Left hindlimb (tissue), 1 donor: ENCODE measurements around the gene FYN.
A peak's percentile ranks its signal among the peaks of the same experiment; 100 is the strongest.

ENCODE experiments used
- DNase-seq: peaks from one replicate; pipeline ENCODE4 v3.0.0-alpha.2; 2018

The FYN gene

DNA sequence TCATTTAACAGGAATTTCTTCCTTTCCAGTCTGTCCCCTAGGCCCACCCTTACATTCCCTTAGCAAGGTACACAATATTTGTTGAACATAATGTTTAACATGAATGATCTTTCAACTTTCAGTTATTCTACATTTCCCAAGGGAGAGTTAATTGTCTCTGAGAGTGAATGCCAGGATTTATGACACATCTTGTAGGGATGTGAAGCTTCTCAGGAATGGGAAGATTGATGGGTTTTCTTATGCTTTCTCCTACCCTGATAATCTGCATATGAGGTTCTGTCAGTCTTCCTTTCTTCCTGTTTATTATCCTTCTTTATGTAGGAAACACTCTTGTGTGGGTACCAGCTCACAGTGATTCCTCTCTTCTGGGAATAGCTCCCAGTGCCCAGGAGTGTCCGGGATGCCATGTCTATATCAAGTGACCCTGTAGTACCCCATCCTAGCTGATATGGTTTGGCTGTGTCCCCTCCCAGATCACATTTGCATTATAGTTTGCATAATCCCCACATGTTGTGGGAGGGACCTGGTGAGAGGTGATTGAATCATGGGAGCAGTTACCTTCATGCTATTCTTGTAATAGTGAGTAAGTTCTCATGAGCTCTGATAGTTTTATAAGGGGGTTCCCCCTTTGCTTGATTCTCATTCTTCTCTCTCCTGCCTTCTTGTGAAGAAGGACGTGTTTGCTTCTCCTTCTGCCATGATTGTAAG, 7.1 kb upstream of the FYN start:
- DNase-seq, result no peak

DNA sequence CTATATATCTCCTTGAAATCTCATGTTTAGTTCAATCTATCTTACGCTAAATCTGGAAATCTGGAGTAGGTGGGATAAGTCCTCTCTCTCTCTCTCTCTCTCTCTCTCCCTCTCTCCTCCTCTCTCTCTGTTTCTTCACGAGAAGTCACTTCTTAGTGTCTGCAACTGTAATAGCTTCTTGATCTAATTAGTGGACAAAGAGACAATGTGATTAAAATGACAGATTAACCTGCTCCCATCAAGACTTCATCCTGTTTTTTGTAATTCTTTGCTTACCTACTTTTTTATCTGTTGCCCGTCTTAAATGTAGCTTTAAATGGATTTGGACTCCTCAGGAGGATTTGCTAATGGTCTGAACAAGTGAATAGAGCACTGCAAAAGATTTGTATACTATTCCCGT, 2.5 kb upstream of the FYN start:
- DNase-seq, result no peak

DNA sequence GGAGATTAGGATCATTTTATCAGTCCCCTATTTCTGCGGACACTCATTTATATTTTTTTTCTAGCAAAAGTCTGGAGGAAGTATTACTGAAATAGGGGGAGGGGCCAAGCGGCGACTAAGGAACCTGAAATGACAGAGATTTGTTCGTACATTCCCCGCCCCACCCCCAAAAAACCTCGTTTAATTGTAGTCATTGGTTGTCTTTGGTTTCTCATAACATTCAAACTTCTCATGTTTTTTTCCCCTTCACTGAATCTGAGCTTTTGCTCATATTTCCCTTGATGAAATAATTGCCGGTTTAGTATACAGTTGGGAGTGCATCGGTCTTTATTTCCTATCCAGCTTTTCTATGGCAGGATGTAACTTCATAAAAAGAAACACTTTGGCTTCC, 768 bp upstream of the FYN start:
- DNase-seq, result no peak

DNA sequence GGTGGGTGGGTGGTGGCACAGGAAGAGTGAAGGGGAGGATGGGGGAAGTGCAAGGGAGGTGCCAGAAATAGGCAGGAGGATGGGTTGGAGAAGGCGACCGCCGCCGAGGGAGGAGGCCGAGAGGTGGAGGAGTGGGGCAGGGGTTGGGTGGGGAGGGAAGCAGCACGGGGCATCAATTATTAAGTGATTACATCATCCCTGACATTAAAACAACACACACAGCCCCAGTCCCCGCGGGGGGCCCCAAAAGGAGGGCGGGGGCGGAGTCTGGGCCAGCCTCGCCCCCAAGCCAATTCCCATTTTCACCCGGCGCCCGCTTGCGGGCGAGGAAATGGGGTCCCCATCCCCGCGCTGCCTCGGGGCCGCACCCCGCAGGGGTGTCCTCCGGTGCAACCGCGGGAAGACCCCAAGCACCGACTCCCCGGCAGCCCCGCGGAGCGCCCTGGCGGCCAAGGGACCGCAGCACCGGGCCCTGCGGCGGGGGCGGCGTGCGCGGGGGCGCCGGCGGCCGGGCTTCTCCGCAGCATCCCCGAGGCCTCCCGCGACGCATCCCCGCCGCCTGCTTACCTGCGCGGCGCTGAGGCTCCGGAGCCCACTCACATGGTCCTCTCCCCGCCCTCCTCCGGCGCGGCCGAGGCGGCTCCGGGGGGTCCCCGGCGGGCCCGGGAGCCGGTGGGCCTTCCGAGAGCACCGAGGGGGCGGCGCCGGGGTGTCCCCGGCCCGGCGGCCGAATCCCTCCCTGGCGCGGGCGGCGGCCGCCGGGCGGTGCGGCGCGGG, 663 bp downstream of the FYN start:
- peak; percentile 75 for DNase-seq

DNA sequence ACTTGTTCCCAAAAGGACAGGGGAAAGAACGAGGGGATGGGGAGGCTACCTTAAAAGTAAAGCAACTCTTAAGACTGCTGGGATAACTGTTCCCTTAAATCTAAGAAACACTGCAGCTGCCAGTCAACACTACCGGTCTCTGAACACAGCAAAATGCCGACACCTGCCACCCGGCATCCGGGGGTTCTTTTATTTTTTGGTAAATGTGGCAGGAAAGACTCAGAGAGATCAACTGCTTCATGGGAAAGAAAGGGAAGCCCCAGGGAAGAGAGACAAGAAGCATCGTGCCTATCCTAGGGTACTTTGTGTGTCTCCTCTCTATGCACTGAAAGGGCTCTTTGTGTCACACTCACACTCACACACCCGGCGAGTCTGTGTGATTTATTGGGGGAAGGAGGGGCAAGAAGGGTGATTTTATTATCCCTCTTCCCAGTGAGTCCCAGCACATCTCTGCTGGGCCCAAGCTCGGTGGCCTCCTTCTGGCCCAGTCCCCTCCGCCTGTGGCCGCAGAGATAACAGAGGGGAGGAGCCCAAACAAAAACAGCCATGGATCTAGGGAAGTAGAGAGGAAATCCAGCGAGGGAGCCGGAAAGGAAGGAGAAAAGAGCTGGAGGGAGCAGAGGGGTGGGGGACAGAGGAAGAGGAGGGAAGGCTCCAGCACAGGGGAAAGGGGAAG, 1.4 kb downstream of the FYN start:
- DNase-seq, result no peak

DNA sequence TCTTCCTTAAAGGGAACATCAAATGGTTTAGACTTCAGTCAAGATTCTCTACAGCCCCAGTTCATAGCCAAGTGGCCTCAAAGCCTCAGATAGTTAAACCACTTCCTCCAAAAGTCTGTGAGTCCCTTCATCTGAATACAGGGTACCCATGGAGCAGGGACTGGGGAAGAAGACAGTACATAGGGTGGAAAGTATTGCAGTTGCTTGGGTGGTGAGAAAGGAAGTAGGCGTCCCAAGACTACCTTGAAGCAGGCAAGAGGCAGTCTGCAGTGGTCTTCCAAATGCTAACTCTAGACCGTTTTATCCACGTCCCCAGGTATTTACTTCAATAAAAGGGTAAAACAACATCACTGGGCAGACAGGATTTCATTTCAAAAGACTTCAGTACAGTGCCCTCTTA, 2.0 kb downstream of the FYN start:
- DNase-seq, result no peak

DNA sequence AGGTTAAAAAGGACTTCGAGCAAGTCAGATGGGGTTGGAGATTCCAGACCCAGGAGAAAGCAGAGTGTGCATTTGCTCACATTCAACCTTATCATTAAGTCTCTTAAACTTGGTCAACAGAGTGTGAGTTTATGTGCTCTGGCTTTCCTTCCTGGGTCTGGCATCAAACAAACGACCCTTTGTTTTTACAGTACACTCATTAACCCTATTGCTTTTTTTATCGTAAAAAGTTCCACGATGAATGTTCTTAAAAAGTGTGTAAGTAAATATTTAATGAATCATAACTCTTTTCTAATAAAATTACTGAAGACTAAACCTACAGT, 2.5 kb downstream of the FYN start:
- no peak for DNase-seq

DNA sequence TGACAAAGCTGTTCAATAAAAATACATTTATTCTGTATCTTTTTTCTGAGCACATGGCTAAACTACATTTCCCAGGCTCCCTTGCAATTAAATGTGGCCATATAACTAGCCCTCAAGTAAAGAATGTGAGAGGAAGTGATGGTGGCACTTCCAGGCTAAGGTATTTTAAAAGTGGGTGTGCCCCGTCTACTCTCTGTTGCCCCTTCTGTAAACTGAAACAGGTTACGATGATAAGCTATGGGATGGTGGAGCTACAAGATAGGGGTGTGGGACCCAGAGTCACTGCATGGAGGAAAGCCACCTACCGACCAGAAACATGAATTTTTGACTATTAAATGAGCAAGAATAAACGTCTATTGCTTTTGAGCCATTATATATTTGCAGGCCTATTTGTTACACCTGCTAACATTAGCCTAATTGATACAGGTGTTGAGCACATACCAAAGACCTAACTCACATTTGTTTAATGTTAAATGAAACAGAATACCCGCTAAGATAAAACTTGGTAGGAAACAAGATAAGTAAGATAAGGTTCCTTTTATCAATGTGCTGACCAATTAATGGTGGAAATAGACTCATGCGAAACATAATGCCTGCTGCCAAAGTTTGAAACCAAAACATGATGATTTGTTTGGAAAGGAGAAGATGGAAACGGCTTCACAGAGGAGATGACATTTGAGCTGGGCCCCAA, 3.1 kb downstream of the FYN start:
- no peak for DNase-seq

DNA sequence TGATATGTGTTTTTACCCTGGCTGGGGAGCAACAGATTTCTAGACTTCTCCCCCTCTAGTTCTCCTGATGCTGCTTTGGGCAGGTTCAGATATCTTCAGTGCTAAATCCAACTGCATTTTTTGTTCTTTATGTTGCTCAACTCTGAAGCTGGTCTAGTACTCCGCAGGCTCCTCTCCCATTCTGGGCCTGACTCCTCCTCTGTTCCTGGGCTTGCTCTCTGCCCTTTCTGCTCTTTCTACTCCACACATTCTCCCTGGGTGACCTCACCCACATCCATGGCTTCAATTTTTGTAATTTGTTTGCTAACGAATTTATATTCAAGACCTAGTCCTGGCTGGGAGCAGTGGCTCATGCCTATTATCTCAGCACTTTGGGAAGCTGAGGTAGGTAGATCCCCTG, 6.4 kb downstream of the FYN start:
- no peak for DNase-seq

DNA sequence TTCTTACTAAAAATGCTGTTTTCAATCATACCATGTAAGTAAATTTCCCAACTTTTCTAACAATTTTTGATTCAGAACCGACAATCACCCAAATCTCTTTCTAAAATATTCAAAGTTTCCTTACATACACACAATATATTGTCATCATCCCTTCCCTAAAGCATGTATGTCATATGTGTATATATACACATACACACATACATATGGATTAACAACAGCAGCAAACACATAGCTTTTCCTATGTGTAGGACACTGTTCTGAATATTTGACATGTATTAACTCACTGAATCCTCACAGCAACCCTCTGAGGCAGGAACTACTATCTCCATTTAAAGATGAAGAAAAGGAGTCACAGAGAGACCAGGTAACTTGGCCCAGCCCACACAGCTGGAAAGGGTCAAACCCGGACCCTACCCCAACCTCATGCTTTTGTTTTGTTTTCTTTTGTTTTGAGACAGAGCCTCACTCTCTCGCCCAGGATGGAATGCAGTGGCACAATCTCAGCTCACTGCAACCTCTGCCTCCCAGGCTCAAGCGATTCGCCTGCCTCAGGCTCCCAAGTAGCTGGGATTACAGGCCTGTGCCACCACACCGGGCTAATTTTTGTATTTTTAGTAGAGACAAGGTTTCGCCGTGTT, 7.2 kb downstream of the FYN start:
- DNase-seq, result no peak

DNA sequence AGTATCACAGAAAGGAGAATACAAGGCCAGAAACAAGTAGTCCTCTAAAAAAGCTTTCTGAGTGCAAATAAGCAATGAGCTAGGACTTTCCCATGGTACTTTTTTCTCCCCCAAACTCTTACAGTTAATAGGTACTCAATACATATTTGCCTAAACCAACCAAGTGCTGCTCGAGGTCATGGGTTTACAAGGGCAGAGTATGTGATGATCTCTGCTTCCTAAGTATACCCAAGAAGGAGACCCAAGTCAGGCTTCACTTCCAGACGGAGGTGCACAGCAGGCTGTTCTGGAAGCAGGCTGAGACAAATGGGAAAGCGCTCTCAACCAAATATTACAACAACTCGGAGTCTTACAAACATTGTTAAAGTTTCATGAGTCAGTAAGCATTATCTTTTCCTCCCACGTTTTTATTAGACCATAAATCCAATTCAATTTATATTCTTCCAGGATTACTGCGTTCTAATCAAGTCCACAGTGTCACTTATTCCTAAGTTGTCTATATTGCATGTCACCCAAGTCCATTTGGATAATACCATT, 8.1 kb downstream of the FYN start:
- no peak for DNase-seq

DNA sequence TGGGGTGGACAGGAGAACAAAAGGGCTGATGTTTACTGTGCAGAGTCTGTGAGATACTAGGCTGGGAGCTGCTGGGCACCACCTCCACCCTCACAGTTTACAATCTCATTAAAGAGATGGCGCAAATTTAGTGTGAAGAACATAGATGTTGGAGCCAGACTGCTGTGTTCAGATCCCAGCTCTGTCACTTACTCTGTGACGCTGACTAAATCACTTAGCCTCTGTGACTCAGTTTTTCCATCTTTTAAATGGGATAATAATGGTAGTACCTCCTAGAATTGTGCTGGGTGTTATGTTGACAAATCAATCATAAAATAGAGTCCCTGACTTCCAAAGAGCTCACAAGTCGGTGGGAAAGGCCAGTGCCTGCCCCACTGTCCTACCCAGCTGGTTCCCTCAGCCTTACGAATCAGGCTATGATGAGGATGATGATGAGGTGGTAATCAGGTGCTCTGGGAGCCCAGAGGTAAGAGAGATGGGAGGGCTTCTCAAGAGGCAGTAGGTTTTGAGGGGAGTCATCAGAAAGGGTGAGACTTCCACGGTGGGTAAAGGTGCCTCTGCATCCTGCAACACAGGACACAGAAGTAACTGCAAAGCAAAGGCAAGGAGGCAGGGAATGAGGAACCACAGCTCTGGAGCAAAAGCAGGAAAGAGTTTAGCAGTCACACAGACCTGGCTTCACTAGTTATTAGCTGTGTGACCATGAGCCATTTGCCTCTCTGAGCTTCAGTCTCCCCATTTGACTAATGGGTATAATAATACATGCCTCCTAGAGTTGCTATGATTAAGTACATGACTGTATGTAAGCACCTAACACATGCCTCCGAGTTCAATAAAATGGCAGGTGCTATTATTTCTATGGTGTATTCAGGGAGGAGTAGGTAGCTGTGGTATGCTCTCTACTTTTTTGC, 8.9 kb downstream of the FYN start:
- no peak for DNase-seq

DNA sequence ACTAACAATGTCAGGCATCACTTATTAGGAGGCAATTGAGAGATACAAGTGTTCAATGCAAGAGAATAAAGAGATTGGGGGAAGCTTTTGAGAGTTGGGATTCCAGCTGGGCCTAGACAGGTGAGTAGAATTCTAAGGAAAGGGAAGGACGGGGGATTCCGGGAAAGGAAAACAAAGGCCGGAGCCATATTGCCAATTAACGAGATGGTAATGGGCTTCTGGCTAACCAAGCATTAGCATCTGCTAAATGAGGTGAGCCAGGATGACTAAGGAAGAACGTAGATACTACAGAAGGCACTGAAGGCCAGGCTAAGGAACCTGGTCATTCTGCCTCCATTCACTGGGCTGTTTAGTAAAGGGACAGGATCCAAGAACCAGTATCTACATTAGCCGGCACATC, 10.5 kb downstream of the FYN start:
- DNase-seq, result no peak

DNA sequence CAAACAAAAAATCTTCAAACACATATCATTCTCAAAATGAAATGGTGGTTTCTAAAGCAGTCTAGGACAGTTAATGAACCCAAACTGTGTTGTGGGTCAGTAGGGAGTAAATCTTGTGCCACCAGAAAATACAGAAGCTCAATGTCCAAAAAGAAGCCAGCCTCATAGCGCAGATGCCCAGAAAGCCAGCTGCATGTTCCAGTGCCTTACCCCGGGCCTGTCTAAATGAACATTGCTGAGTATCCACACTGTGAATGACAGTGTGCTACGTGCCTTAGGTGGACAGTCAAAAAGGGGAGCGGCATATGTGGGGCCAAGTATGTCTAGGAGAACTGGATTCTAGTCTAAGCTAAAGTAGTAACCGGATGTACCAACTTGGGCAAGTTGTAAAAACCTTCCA, 10.9 kb downstream of the FYN start:
- no peak for DNase-seq

DNA sequence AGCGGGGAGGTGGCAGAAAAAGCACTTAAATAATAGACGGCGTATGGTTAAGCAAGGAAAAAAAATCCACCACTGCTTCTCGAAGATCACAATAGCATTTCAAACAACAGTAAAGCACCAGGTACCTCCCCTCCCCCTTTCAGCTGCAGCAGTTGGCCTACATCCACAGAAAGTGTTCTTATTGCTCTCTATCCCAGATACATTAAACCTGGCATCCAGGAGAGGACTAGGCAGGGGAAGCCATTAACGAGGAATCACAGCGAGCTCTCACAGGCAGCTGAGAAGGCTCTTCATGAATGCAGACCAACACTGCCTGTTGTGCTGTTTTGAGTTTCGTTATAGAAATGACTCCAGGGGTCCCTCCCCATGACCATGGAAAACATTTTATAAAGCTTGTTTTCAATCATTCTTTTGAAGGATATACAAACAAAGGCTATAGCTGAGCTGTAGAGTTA, 11.8 kb downstream of the FYN start:
- DNase-seq, result no peak

DNA sequence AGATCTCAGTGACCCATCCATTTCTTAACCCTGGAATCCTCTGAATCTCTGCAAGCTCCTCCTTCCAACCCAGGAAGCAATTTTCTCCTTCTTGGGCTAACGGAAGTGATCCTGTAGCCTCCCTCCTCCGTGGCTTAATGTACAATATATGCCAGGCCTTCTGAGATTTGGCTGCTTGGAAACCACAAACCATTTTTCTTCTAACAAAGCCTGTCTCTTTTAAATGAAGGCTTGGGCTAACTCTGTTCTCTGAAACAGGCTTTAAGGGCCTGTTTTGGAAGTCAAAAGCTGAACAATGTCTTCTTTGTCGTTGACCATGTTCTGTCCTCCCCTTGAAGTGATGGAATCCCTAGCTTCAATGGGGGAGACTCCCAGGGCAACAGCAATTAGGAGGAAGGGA, 14.9 kb downstream of the FYN start:
- no peak for DNase-seq

DNA sequence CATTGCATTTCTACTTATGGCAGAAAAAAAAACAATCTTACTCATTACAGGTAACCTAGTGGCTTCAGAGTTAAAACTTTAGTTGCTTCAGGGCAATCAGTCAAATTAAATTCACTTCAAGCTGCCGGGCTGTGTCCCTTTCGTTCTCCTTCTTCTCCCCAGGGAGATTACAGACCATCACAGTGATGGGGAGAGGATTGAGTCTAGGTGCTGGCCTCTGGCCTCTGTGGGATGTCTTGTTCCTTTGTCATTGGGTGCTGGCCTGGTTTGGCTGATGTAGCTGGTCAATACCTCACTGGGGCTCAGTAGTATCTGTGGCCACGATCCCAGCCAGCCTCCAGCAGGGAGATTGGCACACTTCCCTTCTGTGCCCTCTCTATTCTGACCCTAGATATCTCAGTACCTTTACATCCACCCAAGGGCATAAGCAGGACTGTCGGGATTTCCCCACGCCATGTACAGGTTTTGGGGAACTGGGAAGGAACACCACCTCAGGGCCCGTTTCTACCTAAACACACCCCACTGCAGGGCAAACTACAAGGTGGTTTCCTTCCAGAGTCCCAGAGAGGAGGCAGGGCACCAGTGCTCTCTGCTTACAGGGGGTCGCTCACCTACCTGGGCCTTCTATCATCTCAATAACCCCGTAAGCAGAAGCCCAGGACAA, 15.4 kb downstream of the FYN start:
- no peak for DNase-seq

DNA sequence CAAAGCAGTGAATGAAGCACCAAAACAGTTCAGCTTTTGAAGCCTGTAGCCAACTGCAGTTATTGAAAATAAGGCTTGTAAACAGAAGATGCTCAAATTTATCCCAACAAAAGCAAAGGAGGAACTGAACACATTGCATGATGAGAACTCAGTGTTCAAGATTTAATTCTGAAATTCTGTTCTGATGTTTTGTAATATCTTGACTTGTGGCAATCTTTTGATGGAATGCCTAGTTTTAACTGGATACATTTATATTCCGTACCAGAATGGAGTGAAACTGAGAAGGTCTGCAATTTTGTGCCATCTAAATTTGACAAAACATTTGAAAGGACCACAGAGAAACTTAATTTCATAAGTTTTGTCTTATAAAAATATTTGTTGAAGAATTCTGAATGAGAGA, 17.5 kb downstream of the FYN start:
- DNase-seq, result no peak

DNA sequence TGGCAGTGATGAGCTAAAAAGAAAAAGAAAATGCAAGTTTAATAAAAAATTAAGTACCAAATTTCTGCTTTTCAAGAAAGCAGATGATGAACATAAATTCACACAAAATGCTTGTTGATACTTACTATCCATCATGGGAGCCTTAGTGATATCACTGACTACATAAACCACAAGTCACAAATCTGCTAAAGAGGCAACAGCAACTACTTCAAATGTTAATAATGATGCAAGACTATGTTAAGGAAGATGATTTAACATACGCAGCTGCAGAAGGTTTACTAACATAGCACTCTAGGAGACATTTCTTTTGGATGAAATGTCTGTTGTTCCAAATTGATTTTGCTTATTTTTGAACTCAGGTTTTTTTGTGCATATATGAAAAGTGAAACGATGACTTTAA, 18.6 kb downstream of the FYN start:
- DNase-seq, result no peak

DNA sequence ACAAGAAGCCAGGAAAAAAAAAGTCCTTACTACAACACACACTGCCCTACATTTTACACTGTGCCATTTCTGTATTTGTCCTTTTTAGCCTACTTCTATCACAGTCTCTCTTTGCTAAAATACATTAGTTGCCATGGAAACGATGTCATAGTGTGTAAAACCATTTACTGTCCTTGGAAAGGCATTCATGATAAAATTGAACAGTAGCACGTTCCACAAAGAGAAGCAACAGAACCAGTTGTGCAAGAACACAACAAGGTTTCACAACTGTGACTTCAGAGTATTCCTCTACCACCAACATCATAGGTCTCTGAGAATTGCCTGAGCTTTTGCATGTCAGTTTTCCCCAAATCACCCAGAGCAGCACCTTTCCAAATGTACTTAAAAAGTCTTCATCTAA, 20.5 kb downstream of the FYN start:
- no peak for DNase-seq

DNA sequence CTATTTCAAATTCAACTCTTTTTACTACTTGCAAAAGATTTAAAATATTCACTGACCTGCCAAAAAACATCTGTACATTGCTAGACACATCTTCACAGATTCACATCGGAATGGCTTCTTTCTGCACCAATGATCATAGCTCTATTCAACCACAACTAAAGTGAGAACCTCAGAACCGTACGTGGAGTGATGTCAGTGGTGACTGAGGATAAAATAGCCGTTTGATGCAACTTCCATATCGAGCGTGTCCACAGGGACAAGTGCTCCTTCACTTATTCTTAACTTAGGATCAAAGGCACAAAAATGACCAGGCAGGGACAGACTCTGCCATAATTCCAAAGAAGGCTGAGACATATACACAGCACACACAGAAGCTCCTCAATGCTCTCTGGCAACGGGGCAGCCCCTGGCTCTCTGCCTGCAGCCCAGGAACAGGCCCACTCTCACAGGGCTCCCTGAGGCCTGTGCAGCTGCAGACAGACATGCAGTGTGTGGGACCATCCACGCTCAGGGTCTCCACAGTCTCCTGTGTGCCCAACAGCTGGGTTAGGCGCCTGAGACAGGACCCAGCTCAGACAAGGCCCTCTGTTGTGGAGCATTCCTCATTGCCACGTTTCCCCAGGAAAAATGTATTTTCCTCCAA, 22.8 kb downstream of the FYN start:
- DNase-seq, result peak; percentile 58
